GM19025 (cell line): ENCODE data around the gene ZNRF4.
"Not testable (repeated sequence)": the region's sequence is repeated elsewhere in the genome, so short reads cannot be mapped to it uniquely, and the experiment has no call there.

Experiments used
- ATAC-seq: cut with Tn5 transposase; IDR thresholded peaks from one replicate; pipeline ENCODE4 v1.9.1; 2021; ENCODE audit warnings: mild to moderate bottlenecking, low read depth, moderate library complexity; ENCODE audit not compliant: unreplicated experiment

The ZNRF4 gene

GRCh38 chr19:5455367-5456129, at the start of gene ZNRF4:
Gene ZNRF4 (plus strand): TSS chr19:5455417. CDS start chr19:5455492, 75 bp downstream.
- no peak for ATAC-seq

DNA sequence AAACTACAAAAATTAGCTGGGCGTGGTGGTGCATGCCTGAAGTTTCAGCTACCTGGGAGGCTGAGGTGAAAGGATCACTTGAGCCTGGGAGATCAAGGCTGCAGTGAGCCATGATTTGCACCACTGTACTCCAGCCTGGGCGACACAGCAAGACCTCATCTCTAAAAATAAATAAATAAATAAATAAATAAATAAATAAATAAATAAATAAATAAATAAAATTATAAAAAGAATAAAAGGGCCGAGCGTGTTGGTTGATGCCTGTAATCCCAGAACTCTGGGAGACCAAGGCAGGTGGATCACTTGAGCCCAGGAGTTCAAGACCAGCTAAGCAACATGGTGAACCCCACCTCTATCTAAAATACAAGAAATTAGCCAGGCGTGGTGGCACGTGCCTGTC, 49.0 kb upstream of the ZNRF4 start:
- ATAC-seq = not testable (repeated sequence)

GRCh38 chr19:5406816-5407215, 48.4 kb upstream of the ZNRF4 start:
- no peak for ATAC-seq

- no peak for ATAC-seq
Measured at GRCh38 chr19:5407356-5407755, 47.9 kb upstream of the ZNRF4 start.

- ATAC-seq = no peak
Measured at GRCh38 chr19:5417495-5418436, 37.5 kb upstream of the ZNRF4 start.

DNA sequence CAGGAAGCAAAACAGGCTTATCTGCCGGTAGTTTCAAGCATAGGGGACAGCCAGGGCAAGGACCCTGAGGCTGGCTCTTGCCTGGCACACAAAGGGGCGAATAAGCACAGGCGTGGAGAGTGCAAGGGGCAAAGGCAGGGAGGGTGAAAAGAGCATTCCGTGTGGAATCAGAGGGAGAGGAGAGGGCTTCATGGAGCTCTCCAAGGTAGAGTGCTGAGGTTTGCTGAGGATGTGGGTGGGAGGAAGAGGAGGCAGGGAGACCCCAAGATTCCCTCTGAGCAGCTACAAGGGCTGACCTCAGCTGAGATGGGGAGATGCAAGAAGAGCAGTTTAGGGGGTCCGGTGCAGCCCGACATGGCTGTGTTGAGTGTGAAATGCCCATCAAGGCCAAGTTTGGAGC, 36.5 kb upstream of the ZNRF4 start:
- ATAC-seq = no peak

DNA sequence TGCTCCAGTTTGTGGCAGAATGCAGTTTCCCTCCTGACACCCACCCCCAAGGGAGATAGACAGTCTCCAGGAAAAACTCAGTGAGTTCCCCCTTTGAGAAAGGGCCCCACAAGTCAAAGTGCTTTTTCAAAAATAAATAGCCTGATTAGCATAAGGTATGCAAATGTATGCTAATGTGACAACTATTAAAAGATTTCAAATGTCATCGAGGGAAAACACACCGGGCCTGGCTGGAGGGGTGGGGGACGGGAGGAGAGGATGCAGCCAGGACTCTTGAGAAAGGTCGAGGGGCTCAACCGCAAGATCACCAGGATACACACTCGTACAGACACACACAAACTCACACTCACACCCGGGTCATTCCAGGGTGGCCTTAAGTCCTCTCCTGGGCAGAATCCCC, 34.3 kb upstream of the ZNRF4 start:
- ATAC-seq = no peak

GRCh38 chr19:5423567-5424125, 31.6 kb upstream of the ZNRF4 start:
- ATAC-seq = no peak

DNA sequence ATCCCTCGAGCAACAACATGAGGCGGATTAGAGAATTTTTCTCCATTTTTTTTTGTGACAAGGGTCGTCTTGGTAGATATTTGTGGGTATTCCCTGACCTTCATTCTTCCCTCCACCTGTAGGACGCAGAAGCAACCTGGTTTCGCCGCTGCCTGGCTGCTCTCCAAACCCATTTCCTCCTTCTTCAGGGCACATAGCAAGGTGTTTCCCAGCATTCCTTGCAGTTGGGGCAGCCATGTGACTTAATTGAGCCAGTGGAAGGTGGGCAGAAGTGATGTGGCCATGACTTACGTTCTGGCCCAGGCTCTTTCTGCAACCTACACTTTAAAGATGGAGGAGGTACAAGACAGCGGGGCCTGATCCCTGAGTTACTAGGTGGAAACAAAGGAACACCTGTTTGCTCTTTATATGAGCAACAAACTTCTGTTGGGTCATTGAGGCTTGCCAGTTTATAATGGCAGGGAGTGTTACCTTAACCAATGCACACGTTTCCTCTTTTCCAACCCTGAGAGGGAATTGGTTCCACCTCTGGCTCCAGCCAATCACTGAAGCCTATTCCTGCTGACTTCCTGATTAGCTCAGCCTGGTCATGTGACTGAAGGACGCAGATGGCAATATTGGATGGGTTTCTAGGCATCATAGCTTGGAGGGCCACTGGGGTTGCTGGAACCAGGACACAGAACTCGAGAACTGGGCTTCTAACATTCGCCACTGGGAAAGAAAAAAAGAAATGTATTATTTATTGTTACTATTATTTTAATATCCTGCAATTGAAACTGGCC, 30.8 kb upstream of the ZNRF4 start:
- no peak for ATAC-seq

GRCh38 chr19:5425260-5425659, 30.0 kb upstream of the ZNRF4 start:
- no peak for ATAC-seq

DNA sequence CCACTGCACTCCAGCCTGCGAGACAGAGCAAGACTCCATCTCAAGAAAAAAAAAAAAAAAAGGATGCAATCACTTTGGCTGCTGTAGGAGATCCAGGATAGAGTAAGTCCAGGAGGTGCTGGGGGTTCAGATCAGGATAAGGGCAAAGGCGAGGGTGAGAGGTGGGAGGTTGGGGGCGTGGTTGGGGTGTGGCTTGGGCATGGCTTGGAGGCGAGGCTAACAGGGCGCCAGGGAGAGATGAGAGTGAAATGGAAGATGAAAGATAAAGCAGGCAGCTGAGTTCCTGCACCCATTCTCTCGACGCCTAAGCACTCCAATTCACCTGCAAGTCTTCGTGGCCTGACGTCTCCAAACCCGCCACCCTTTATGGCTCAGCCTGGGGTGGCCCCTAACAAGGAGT, 25.0 kb upstream of the ZNRF4 start:
- no peak for ATAC-seq

DNA sequence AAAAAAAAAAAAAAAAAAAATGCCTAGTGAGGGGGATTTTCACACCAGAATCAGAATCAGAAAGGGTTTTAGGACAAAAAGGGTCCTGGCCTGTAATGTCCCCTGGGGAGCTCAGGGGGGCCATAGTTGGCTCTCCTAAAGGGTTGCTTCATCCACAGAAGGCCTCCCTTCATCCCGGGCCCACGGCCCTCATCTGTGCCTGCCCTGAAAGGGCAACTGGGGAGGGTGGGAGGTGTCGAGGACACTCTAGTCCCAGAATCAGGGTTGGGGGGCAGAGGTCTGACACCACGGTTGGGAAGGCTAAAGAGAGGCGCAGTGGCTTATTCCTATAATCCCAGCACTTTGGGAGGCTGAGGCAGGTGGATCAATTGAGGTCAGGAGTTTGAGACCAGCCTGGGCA, 22.5 kb upstream of the ZNRF4 start:
- ATAC-seq = no peak

DNA sequence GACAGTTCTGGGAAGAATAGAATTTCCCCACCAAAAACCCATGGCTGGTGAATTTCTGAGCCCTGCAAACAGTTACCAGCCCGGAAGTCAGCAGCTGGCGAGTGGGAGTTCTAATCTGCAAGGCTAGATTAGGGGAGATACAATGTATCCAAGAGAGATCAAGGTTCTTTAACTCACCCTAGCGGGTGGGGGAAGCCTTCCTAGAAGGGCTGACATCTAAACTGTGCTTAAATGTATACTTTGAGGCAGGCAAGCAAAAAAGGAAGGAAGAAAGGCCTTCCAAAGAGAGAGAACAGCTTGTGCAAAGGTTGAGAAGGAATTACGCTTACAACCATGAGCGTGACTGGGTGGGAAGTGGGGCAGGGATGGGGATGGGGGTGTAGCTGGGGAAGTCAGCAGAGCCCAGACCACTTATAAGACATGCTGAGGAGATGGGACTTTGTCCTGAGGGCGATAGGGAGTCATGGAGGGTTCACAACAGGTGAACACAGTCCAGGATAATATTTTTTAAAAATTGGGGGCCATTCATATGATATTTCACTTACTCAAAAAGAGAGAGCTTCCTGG, 20.8 kb upstream of the ZNRF4 start:
- ATAC-seq = no peak

- ATAC-seq = no peak
Measured at GRCh38 chr19:5434970-5435641, 20.1 kb upstream of the ZNRF4 start.

DNA sequence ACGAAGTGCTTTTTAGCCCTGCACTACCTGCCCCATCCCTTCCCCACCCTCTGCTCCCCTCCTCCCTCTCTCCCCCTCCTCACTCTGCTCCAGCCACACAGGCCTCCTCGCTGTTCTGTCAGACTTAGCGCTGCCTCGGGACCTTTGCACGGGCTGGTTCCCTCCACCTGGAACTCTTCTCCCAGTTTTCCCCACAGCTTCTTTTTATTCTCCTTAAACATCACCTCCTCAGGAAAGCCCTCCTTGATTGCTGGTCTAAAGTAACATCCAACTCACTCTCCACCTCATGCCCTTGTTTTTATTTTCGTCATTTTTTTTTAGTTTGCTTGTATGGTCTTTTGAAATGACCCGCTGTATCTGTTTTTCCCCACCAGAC, 19.6 kb upstream of the ZNRF4 start:
- no peak for ATAC-seq

GRCh38 chr19:5436106-5436947, 18.9 kb upstream of the ZNRF4 start:
- ATAC-seq = no peak

DNA sequence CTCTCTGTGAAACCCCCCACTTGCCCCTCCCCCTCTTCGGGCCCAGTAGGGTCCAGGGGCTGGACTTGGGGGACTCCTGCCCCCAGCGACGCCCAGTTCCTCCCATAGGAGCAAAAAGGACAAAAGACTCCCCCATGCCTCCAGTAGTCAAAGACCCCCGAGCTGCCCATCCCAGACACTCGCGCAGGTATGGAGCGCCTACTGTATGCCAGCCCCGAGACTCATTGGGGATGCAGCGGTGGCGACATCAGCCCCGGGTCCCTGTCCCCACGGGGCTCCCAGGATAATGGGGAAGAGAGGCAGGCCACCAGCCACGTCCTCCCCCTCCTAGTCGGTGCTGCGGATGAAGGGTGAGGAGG, 18.3 kb upstream of the ZNRF4 start:
- ATAC-seq = no peak

DNA sequence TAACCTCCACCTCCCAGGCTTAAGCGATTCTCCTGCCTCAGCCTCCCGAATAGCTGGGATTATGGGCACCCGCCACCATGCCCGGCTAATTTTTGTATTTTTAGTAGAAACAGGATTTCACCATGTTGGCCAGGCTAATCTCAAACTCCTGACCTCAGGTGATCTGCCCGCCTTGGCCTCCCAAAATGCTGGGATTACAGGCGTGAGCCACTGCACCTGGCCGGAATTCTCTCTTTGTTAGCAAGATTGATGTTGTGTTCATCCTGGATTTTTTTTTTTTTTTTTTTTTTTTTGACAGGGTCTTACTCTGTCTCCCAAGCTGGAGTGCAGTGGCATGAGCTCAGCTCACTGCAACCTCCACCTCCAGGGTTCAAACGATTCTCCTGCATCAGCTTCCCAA, 16.5 kb upstream of the ZNRF4 start:
- not testable (repeated sequence) for ATAC-seq

- ATAC-seq = no peak
Measured at GRCh38 chr19:5439452-5439851, 15.8 kb upstream of the ZNRF4 start.
